Measurements from ENCODE around the gene PCDHB16.
"Not testable (repeated sequence)": the region's sequence is repeated elsewhere in the genome, so short reads cannot be mapped to it uniquely, and the experiment has no call there.

The PCDHB16 gene

DNA sequence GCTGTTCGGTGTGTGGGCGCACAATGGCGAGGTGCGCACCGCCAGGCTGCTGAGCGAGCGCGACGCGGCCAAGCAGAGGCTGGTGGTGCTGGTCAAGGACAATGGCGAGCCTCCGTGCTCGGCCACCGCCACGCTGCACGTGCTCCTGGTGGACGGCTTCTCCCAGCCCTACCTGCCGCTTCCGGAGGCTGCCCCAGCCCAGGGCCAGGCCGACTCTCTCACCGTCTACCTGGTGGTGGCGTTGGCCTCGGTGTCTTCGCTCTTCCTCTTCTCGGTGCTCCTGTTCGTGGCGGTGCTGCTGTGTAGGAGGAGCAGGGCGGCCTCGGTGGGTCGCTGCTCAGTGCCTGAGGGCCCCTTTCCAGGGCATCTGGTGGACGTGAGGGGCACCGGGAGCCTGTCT is 2.3 kb upstream of the PCDHB16 start:
- DNase-seq (ENCODE audit: low read depth); H3K4me3 ChIP-seq (ENCODE audit: low read depth, low read length): not testable (repeated sequence)

DNA sequence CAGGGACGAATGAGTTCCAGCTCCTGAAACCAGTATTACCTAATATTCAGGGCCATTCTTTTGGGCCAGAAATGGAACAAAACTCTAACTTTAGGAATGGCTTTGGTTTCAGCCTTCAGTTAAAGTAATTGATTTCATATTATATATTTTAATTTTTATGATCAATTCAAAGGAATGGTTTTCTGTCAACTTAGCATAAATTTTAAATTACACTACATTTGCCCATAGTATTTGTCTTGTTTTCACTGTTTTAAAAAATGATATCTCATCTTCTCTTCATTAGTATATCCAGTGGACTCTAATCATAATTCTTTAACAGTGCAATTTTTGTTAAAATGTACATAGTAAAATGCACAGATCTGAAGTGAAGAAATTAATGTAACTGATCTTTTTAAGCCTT is 1.9 kb upstream of the PCDHB16 start:
- no peak for DNase-seq (ENCODE audit: low read depth)
- H3K4me3 ChIP-seq (ENCODE audit: low read depth, low read length), result no peak overlapping the region

DNA sequence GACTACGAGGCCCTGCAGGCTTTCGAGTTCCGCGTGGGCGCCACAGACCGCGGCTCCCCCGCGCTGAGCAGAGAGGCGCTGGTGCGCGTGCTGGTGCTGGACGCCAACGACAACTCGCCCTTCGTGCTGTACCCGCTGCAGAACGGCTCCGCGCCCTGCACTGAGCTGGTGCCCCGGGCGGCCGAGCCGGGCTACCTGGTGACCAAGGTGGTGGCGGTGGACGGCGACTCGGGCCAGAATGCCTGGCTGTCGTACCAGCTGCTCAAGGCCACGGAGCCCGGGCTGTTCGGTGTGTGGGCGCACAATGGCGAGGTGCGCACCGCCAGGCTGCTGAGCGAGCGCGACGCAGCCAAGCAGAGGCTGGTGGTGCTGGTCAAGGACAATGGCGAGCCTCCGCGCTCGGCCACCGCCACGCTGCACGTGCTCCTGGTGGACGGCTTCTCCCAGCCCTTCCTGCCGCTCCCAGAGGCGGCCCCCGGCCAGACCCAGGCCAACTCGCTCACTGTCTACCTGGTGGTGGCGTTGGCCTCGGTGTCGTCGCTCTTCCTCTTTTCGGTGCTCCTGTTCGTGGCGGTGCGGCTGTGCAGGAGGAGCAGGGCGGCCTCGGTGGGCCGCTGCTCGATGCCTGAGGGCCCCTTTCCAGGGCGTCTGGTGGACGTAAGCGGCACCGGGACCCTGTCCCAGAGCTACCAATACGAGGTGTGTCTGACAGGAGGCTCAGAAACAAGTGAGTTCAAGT is 2.1 kb downstream of the PCDHB16 start:
- DNase-seq (ENCODE audit: low read depth); H3K4me3 ChIP-seq (ENCODE audit: low read depth, low read length): not testable (repeated sequence)

DNA sequence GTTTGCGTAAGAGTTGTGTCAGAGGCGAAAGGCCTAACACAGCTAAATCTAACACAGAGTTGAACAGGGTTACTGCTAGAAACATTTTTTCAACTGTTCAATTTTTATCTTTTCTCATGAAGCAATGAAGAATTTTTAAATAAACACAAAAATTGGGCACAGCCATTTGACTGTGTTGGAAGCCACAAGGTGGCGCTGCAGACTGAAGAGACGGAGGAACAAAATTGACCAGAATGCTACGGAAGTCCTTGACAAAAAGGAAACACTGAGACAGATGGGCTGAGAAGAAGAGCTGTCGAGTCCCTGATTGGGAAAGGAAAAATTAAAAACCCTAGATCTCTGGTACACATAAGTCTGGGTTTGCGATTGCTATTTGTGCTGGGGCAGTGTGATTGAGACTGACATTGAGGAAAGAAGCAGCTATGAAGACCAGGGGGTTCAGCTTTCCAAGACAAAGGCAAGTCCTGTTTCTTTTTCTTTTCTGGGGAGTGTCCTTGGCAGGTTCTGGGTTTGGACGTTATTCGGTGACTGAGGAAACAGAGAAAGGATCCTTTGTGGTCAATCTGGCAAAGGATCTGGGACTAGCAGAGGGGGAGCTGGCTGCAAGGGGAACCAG is 4.8 kb downstream of the PCDHB16 start, which contains the start of gene PCDHB9:
Gene PCDHB9, plus strand, starts transcription at position 265 of the 616 bp plus-strand sequence. Its CDS starts 158 bp downstream, at position 423.
- no peak for DNase-seq (ENCODE audit: low read depth)
- no peak within 1 kb of the TSS for H3K4me3 ChIP-seq (ENCODE audit: low read depth, low read length)

DNA sequence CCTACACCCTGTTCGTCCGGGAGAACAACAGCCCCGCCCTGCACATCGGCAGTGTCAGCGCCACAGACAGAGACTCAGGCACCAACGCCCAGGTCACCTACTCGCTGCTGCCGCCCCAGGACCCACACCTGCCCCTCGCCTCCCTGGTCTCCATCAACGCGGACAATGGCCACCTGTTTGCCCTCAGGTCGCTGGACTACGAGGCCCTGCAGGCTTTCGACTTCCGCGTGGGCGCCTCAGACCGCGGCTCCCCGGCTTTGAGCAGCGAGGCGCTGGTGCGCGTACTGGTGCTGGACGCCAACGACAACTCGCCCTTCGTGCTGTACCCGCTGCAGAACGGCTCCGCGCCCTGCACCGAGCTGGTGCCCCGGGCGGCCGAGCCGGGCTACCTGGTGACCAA is 6.5 kb downstream of the PCDHB16 start:
- H3K4me3 ChIP-seq (ENCODE audit: low read depth, low read length); DNase-seq (ENCODE audit: low read depth): not testable (repeated sequence)

DNA sequence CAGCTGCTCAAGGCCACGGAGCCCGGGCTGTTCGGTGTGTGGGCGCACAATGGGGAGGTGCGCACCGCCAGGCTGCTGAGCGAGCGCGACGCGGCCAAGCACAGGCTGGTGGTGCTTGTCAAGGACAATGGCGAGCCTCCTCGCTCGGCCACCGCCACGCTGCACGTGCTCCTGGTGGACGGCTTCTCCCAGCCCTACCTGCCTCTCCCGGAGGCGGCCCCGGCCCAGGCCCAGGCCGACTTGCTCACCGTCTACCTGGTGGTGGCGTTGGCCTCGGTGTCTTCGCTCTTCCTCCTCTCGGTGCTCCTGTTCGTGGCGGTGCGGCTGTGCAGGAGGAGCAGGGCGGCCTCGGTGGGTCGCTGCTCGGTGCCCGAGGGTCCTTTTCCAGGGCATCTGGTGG is 6.9 kb downstream of the PCDHB16 start:
- not testable (repeated sequence) for DNase-seq (ENCODE audit: low read depth)

DNA sequence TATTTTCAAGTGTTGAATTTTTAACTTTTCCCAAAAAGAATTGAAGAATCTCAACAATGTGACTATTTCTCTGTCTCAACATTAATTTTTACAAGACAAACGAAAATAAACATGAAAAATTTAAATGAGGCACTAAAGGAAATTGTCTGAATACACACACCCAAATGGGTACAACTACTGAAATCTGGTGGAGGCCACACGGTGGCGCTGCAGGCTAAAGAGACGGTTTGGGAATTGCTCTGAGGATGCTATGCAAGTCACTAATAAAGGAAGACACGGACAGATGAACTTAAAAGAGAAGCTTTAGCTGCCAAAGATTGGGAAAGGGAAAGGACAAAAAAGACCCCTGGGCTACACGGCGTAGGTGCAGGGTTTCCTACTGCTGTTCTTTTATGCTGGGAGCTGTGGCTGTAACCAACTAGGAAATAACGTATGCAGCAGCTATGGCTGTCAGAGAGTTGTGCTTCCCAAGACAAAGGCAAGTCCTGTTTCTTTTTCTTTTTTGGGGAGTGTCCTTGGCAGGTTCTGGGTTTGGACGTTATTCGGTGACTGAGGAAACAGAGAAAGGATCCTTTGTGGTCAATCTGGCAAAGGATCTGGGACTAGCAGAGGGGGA is 10.0 kb downstream of the PCDHB16 start, which contains the start of gene PCDHB10:
Gene PCDHB10, plus strand, starts transcription at position 244 of the 616 bp plus-strand sequence. Its CDS starts 200 bp downstream, at position 444.
- no peak for DNase-seq (ENCODE audit: low read depth)

More for the DNA sequence above, 6.9 kb downstream of the PCDHB16 start:
- not testable (repeated sequence) for H3K4me3 ChIP-seq (ENCODE audit: low read depth, low read length)

DNA sequence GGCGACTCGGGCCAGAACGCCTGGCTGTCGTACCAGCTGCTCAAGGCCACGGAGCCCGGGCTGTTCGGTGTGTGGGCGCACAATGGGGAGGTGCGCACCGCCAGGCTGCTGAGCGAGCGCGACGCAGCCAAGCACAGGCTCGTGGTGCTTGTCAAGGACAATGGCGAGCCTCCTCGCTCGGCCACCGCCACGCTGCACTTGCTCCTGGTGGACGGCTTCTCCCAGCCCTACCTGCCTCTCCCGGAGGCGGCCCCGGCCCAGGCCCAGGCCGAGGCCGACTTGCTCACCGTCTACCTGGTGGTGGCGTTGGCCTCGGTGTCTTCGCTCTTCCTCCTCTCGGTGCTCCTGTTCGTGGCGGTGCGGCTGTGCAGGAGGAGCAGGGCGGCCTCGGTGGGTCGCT is 12.1 kb downstream of the PCDHB16 start:
- DNase-seq (ENCODE audit: low read depth); H3K4me3 ChIP-seq (ENCODE audit: low read depth, low read length): not testable (repeated sequence)

More for the DNA sequence above, 10.0 kb downstream of the PCDHB16 start, which contains the start of gene PCDHB10:
- peak within 1 kb of the TSS; percentile 17 for H3K4me3 ChIP-seq (ENCODE audit: low read depth, low read length)

DNA sequence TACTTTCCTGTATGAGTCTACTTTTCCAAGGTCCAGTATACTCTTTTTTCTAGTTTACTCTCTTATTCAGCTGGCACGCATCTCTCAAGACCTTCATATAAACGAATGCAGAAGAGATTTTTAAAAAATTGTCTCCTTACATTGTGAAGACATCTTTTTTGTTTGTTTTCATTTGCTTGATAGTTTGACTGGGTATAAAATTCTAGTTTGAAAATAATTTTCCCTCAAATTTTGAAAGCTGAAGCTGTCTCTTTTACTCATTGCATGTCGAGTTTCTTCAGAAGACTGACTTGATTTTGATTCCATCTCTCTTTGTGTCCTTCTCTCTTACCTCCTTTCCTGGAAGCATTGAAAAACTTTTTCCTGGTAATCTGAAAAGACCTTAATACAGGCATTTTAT is 14.2 kb downstream of the PCDHB16 start:
- no peak overlapping the region for H3K4me3 ChIP-seq (ENCODE audit: low read depth, low read length)
- no peak for DNase-seq (ENCODE audit: low read depth)

DNA sequence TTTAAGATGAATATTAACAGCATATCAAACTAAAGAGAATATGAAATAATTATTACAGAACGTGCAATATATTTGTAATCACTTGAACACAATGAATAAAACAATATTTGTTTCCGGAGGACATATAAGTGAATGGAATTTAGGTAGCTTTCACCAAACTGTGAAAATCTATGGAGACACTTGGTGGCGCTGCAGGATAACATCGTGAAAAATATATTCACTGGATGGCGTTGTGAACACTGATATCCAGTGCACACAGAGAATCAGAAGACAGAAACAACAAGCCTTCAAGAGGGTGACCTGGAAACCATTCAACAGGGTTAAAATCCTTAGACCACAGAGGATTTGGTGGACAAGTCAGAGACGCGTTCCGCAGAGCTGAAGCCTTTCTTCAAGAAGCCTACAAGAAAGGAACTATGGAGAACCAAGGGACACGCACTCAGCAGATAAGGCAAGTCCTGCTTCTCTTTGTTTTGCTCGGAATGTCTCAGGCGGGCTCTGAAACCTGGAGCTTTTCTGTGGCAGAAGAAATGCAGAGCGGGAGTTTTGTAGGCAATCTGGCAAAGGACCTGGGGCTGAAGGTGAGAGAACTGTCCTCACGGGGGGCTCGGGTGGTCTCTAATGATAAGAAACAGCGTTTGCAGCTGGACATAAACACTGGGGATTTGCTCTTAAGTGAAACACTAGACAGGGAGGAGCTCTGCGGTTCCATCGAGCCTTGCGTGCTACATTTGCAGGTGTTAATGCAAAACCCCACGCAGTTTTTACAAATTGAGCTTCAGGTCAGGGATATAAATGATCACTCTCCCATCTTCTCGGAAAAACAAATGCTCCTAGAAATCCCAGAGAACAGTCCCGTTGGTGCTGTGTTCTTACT is 17.4 kb downstream of the PCDHB16 start, which contains the start of gene PCDHB11:
Gene PCDHB11, plus strand, starts transcription at position 269 of the 877 bp plus-strand sequence. Its CDS starts 148 bp downstream, at position 417.
- DNase-seq (ENCODE audit: low read depth), result no peak
- H3K4me3 ChIP-seq (ENCODE audit: low read depth, low read length), result no peak within 1 kb of the TSS

DNA sequence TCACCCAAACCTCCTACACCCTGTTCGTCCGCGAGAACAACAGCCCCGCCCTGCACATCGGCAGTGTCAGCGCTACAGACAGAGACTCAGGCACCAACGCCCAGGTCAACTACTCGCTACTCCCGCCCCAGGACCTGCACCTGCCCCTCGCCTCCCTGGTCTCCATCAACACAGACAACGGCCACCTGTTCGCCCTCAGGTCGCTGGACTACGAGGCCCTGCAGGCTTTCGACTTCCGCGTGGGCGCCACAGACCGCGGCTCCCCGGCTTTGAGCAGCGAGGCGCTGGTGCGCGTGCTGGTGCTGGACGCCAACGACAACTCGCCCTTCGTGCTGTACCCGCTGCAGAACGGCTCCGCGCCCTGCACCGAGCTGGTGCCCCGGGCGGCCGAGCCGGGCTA is 18.9 kb downstream of the PCDHB16 start:
- H3K4me3 ChIP-seq (ENCODE audit: low read depth, low read length); DNase-seq (ENCODE audit: low read depth): not testable (repeated sequence)

DNA sequence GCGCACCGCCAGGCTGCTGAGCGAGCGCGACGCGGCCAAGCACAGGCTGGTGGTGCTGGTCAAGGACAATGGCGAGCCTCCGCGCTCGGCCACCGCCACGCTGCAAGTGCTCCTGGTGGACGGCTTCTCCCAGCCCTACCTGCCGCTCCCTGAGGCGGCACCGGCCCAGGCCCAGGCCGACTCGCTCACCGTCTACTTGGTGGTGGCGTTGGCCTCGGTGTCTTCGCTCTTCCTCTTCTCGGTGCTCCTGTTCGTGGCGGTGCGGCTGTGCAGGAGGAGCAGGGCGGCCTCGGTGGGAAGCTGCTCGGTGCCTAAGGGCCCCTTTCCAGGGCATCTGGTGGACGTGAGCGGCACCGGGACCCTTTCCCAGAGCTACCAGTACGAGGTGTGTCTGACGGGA is 19.5 kb downstream of the PCDHB16 start:
- DNase-seq (ENCODE audit: low read depth); H3K4me3 ChIP-seq (ENCODE audit: low read depth, low read length): not testable (repeated sequence)

DNA sequence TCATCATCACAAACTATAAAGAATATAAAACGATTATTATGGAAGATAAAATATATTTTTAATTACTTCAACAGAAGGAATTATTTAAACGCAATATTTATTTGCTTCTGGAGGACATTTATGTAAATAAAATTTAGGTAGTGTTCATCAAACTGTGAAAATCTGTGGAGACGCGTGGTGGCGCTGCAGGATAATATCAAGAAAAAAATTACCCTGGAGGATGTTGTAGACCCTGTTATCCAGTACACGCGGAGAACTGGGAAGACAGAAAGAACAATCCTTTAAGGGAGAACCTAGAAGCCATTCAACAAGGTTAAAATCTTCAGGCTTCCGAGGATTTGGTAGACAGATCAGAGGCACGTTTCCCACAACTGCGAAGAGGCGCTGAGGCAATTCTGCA is 26.3 kb downstream of the PCDHB16 start, which contains the start of gene PCDHB12:
Gene PCDHB12, plus strand, starts transcription at position 242 of the 400 bp plus-strand sequence. CDS start 189 bp downstream, outside the sequence.
- no peak for DNase-seq (ENCODE audit: low read depth)

DNA sequence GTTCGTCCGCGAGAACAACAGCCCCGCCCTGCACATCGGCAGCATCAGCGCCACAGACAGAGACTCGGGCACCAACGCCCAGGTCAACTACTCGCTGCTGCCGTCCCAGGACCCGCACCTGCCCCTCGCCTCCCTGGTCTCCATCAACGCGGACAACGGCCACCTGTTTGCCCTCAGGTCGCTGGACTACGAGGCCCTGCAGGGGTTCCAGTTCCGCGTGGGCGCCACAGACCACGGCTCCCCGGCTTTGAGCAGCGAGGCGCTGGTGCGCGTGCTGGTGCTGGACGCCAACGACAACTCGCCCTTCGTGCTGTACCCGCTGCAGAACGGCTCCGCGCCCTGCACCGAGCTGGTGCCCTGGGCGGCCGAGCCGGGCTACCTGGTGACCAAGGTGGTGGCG is 28.1 kb downstream of the PCDHB16 start:
- not testable (repeated sequence) for DNase-seq (ENCODE audit: low read depth); H3K4me3 ChIP-seq (ENCODE audit: low read depth, low read length)

More for the DNA sequence above, 26.3 kb downstream of the PCDHB16 start, which contains the start of gene PCDHB12:
- H3K4me3 ChIP-seq (ENCODE audit: low read depth, low read length), result peak within 1 kb of the TSS; percentile 10

DNA sequence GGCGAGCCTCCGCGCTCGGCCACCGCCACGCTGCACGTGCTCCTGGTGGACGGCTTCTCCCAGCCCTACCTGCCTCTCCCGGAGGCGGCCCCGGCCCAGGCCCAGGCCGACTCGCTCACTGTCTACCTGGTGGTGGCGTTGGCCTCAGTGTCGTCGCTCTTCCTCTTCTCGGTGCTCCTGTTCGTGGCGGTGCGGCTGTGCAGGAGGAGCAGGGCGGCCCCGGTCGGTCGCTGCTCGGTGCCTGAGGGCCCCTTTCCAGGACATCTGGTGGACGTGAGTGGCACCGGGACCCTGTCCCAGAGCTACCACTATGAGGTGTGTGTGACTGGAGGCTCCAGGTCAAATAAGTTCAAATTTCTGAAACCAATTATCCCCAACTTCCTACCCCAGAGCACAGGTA is 28.7 kb downstream of the PCDHB16 start:
- not testable (repeated sequence) for DNase-seq (ENCODE audit: low read depth); H3K4me3 ChIP-seq (ENCODE audit: low read depth, low read length)

DNA sequence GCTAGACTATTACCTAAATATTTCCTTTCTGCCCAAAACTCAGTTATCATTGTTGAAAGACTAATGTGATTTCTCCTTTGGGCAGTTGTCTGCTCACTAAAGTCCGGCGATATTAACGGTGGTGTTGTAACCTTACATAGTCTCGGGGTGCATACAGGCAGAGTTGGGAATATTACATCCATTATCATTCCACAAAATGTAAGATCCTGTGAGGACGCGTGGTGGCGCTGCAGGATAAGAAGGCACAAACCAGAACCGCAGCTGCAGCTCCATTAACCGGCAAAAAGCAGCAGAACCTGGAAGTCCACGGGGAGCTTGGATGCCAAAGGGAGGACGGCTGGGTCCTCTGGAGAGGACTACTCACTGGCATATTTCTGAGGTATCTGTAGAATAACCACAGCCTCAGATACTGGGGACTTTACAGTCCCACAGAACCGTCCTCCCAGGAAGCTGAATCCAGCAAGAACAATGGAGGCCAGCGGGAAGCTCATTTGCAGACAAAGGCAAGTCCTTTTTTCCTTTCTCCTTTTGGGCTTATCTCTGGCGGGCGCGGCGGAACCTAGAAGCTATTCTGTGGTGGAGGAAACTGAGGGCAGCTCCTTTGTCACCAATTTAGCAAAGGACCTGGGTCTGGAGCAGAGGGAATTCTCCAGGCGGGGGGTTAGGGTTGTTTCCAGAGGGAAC is 31.6 kb downstream of the PCDHB16 start, which contains the start of gene PCDHB13:
Gene PCDHB13, plus strand, starts transcription at position 264 of the 684 bp plus-strand sequence. Its CDS starts 205 bp downstream, at position 469.
- H3K4me3 ChIP-seq (ENCODE audit: low read depth, low read length); DNase-seq (ENCODE audit: low read depth): not testable (repeated sequence)

DNA sequence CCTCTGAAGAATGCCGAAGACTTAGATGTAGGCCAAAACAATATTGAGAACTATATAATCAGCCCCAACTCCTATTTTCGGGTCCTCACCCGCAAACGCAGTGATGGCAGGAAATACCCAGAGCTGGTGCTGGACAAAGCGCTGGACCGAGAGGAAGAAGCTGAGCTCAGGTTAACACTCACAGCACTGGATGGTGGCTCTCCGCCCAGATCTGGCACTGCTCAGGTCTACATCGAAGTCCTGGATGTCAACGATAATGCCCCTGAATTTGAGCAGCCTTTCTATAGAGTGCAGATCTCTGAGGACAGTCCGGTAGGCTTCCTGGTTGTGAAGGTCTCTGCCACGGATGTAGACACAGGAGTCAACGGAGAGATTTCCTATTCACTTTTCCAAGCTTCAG is 32.4 kb downstream of the PCDHB16 start:
- H3K4me3 ChIP-seq (ENCODE audit: low read depth, low read length); DNase-seq (ENCODE audit: low read depth): not testable (repeated sequence)

DNA sequence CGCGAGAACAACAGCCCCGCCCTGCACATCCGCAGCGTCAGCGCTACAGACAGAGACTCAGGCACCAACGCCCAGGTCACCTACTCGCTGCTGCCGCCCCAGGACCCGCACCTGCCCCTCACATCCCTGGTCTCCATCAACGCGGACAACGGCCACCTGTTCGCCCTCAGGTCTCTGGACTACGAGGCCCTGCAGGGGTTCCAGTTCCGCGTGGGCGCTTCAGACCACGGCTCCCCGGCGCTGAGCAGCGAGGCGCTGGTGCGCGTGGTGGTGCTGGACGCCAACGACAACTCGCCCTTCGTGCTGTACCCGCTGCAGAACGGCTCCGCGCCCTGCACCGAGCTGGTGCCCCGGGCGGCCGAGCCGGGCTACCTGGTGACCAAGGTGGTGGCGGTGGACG is 33.3 kb downstream of the PCDHB16 start:
- DNase-seq (ENCODE audit: low read depth); H3K4me3 ChIP-seq (ENCODE audit: low read depth, low read length): not testable (repeated sequence)

Measured in skeletal muscle cell (primary cell).